HG03025 (cell line): ENCODE measurements around the gene CFAP43.
"Not testable (repeated sequence)": the region's sequence is repeated elsewhere in the genome, so short reads cannot be mapped to it uniquely, and the experiment has no call there.

ENCODE experiments used
- ATAC-seq: cut with Tn5 transposase; IDR thresholded peaks from one replicate; pipeline ENCODE4 v1.9.1; 2021; ENCODE audit warnings: mild to moderate bottlenecking, moderate library complexity; ENCODE audit not compliant: unreplicated experiment, low FRiP score

The CFAP43 gene

GRCh38 chr10:104256335-104256961 lies 24.3 kb upstream of the CFAP43 start:
- no peak for ATAC-seq

GRCh38 chr10:104255311-104255981 lies 23.3 kb upstream of the CFAP43 start:
- no peak for ATAC-seq

- peak; percentile 69 for ATAC-seq
Observed at GRCh38 chr10:104254493-104255310, 22.5 kb upstream of the CFAP43 start, which contains the start of gene GSTO1. GSTO1 (plus strand) TSS chr10:104254892; CDS start chr10:104254929, 37 bp downstream.

DNA sequence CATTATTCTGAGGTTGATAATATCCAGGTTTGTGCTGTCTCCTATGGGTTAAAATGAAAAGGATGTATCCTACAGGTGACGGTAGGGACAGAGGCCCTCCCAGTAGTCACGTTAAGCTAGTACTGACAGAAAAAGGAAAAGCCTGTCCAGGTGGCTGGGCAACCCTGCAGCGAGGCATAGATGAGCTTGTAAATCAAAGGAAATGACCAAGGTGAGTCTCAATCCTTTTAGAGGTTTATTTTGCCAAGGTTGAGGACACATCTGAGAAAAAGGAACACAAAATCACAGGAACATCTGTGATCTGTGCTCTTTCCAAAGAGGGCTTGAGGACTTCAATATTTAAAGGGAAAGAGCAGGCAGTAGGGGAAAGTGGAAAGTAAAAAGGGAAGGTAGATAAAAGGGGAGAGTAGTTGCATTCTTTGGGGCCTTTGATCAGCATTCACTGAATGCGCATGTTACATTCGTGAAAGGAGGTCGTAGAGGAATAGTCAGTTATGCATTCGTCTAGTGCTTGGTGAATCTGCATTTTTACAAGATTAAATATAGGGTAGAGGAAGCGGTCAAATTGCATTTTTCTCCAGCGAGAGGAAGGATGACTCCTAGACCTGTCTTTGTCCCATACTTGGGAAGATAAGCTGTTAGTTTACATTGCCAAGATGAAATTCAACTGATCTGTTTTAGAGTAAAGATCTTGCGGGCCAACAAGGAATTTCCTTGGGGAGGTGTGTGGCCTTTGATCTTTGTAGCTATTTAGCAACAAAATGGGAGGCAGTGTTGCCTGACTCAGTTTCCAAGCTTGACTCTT lies 21.6 kb upstream of the CFAP43 start:
- no peak for ATAC-seq

DNA sequence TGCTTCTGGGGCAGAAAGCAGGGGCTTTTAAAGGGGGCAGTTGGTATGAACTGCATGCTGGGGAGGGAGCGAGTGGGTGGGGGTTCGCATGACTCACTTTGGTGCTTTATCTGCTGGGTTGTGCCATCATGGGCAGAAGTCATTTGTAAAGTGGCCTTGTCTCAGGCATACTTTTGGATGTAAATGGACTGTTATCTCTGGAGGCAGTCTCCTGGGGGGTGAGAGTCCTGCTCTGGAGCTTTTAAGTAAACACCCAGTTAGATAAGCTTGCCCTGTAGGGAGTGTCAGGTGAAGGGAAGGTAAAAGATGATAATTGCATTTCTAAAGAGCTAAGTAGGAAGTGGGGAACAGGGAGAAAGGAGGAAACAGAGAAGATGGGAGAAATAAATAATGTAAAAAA lies 20.9 kb upstream of the CFAP43 start:
- ATAC-seq = no peak

DNA sequence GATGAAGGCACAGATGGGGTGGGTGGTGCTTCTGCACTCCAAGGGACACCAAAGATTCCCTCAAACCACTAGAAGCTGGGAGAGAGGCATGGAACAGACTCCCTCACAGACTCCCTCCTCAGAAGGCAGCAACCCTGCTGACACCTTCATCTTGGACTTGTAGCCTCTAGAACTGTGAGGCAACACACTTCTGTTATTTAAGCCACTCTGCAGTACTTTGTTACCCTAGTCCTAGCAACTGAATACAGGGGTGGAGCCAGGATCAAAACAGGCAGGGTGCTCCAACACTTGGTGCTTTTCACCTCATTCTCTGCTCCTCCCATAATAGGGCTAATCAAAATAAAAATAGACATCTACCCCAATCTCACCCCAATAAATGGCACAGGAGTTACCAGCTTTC lies 20.2 kb upstream of the CFAP43 start:
- ATAC-seq = no peak

- ATAC-seq = no peak
Observed at GRCh38 chr10:104251443-104251842, 19.3 kb upstream of the CFAP43 start.

DNA sequence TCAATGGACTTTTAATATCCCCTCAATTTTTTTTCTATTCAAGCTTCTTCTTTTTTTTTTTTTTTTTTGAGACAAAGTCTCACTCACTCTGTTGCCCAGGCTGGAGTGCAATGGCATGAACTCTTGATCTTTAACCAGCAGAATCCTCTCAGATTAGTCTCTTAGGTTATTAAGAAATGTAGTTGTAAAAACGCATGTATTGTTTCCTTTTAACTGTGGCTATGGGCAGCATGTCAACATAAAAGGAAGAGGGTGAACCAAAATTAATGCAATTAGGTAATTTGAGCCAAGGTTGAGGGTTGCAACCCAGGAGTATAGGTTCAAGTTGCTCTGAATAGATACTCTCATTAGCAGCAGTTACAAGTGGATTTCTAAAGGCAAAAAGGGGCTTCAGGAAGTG lies 18.2 kb upstream of the CFAP43 start:
- ATAC-seq = no peak

- not testable (repeated sequence) for ATAC-seq
Observed at GRCh38 chr10:104248931-104249330, 16.8 kb upstream of the CFAP43 start.

DNA sequence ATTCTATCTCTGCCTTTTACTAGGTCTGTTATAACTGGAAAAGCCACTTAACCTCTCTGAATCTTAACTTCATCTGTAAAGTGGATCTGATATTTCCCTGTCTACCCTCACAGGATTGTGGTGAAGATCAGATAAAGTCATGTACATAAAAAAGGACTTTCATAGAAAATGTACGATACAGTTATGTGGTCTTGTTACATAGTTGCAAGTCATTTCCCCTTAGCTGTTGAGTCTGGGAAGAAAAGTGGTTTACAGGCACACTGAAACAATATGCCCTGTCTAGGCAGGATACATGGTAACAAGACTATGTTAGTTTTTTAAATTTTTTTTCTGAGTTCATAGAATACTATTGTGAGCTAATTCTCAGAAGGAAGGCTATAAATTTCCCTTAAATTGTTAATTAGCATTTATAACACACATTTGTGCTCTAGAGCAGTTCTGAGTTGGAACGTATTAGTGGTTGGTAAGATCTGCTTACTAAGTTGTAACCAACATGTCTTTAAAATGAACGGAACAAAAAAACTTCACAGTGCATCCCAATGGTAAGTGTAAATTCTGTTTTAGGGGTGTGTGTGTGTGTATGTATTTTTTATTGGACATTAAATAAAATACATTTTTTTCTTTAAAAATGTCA lies 15.5 kb upstream of the CFAP43 start:
- ATAC-seq = no peak

DNA sequence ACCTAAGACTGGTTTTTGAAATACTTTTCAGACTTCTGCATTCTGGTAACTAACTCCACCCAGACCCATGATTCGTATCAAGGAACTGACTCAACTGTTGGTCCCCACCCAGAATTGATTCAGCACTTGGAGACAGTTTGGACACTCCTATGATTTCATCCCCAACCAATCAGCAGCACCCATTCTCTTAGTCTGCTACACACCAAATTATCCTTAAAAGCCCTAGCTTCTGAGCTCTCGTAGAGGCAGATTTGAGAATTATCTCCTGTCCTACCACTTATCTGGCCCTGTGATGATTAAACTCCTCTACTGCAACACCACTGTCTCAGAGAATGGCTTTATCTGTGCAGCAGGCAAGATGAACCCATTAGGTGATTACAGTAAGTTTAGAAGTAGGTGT lies 14.8 kb upstream of the CFAP43 start:
- no peak for ATAC-seq

- ATAC-seq = no peak
Observed at GRCh38 chr10:104245066-104245632, 13.0 kb upstream of the CFAP43 start.

DNA sequence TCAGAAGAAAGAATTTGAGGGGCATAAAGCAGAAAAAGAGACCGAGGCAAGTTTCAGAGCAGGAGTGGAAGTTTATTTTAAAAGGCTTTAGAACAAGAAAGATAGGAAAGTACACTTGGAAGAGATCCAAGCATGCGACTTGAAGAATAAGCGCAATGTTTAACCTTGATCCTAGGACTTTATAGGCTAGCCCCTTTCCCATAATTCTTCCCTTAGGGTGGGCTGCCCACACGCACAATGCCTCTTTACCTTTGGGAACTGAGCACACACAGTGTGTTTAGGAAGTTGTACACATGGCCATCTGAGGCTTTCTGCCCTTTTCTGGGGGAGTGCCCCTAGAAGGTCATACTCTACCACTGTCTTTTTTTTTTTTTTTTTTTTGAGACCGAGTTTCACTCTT lies 11.3 kb upstream of the CFAP43 start:
- no peak for ATAC-seq

DNA sequence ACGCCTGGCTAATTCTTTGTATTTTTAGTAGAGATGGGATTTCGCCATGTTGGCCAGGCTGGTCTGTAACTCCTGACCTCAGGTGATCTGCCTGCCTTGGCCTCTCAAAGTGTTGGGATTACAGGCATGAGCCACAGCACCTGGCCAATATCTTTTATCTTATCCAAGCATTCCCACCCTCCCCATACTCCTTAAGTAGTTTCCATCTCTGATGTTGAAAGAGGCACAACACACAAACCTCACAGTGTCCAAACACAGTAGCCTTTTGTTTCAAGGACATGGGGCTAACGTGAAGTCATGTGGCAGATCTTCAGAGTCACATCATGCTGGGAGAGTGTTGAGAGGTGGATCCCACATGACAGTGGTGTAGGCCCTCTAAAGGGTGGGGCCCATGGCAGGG lies 10.8 kb upstream of the CFAP43 start:
- ATAC-seq = not testable (repeated sequence)

DNA sequence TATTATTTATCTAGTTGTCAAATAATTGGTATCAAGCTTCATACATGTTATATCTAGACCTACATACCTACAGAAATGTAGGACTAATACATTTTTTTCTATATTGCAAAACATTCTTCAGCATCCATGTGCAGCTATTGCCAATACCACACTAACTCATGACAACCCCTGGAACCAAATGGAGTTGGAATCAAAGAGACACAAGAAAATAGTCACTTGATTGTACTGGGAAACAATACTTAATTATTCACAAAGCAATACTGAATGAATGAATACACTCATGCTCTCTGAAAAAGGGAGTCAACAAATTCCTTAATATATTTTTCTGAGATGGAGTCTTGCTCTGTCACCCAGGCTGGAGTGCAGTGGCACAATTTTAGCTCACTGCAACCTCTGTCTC lies 10.4 kb upstream of the CFAP43 start:
- ATAC-seq = no peak

GRCh38 chr10:104240078-104240477 lies 7.9 kb upstream of the CFAP43 start:
- no peak for ATAC-seq

GRCh38 chr10:104235801-104236200 lies 3.6 kb upstream of the CFAP43 start:
- ATAC-seq = no peak

DNA sequence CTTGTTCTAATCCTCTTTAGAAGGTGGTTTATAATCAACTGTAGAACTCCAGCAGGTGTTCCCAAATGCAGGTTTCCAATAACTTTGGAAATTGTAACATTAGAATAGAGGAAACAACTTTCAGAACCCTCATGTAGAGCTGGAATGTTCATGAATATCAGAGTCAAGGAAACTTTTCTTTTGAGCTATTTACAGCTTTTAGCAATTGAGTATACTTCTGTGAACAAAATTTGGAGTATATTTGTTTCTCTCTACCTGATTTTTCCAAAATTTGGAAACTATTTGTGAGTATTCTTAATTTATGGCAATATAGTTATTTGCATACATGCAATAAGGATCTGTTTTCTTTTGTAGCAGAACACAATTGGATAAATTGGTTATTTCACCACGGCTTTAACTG lies 2.8 kb upstream of the CFAP43 start:
- ATAC-seq = no peak

- no peak for ATAC-seq
Observed at GRCh38 chr10:104233817-104234216, 1.7 kb upstream of the CFAP43 start.

GRCh38 chr10:104232613-104233102 lies 494 bp upstream of the CFAP43 start:
- ATAC-seq = no peak
